ENCODE results near the gene B3GALT5.

The B3GALT5 gene

DNA sequence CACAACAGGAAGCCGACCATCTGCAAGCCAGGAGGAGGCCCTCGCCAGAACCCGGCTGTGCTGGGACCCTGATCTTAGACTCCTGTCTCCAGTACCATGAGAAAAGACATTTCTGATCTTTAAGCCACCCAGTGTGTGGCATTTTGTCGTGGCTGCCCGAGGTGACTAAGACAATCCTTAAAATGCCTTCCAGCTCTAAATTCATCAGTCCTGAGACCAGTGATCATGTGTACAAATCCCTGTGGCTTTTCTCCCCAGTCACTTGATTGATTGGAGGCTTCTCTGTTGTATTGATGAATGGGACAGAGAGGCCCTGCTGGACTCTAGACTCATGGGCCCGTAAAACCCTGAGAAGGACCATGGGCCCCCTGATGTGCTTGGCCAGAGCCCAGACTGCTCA is 36.1 kb downstream of the B3GALT5 start:
- DNase-seq = no peak

- DNase-seq = no peak
These were observed 36.8 kb downstream of the B3GALT5 start for GRCh38 chr21:39649526-39649925.

- DNase-seq = no peak
These were observed 37.6 kb downstream of the B3GALT5 start for GRCh38 chr21:39650306-39650705.

DNA sequence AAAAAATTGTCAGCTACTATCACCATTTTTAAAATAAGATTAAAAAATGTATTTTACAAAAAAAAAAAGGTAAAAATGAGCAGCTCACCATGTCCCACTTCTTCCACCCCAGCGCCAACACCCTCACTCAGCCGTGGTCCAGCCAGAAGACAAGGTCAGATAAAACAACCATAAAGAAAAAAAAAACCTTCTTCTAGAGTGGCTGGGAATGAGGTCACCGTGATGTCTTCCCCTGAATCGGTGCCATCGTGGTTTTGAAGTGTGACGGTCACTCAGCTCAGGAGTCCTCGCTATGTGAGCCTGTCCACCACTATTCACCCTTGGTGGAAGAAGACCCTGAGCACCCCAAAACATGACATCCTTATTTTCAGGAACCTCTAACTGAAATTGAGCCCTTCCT is 38.1 kb downstream of the B3GALT5 start:
- DNase-seq = no peak

DNA sequence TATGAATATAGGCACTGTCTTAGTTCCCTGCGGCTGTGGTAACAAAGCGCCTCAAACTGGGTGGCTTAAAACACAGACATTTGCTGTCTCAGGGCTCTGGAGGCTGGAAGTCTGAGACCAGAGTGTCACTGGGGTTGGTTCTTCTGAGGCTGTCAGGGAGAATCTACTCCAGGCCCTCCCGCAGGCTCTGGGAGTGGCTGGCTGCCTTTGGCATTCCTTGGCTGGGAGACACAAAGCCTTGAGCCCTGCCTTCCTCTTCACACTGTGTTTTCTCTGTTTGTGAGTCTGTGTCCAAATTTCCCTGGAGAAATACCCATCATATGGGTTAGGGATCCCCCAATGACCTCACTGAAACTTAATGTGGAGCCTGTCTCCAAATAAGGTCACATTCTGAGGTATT is 38.5 kb downstream of the B3GALT5 start:
- peak; percentile 21 for DNase-seq

DNA sequence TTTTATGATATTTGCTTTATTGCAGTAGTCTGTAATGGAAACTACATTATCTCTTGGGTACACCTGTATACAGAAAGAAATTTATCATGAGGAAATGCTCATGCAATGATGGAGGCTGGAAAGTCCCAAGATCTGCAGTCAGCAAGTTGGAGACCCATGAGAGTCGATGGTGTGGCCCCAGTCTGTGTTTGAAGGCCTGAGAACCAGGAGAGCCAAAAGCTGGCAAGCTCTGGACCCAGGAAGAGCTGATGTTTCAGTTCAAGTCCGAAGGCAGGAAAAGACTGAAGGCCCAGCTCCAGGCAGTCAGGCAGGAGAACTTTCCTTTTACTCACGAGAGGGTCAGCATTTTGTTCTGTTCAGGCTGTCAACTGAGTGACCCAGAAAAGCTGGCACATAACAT is 42.2 kb downstream of the B3GALT5 start:
- DNase-seq = no peak

GRCh38 chr21:39655589-39655988 is 42.8 kb downstream of the B3GALT5 start:
- DNase-seq = no peak

GRCh38 chr21:39656209-39656608 is 43.5 kb downstream of the B3GALT5 start:
- no peak for DNase-seq

DNA sequence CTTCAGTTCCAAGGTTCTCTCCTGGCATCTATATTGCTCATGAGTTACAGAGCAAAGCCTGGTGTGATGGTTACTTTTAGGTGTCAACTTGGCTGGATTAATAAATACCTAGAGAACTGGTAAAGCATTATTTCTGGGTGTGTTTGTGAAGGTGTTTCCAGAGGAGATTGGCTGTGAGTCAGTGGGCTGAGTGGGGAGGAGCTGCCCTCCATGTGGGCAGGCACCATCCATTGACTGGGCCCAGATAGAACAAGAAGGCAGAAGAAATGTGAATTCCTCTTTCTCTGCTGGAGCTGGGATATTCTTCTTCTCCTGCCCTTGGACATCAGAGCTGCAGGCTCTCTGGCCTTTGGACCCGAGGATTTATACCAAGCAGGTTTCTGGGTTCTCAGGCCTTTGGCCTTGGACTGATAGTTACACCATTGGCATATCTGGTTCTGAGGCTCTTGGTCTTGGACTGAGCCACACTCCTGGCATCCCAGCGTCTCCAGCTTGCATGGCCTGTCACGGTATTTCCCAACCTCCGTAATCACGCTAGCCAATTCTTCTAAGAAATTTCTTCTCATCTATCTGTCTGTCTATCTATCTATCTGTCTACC is 44.5 kb downstream of the B3GALT5 start:
- no peak for DNase-seq

DNA sequence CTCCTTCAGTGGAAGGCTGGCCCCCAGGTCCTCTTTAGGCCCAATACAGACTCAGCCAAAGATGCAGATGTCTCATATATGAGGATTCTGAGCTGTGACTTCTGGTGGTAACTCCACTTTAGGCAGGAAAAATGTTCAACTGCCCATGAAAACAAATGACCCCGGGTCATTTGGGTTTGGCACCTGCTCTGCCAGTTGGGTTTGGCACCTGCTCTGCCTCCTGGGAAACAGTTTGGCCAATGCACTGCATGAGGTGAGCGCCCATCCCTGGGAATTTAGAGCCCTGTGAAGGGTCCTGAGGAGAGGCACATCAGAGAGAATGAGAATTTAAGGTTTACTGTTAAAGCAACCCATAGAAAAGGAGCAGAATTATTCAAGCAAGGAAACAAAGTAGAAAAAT is 45.3 kb downstream of the B3GALT5 start:
- DNase-seq = no peak

DNA sequence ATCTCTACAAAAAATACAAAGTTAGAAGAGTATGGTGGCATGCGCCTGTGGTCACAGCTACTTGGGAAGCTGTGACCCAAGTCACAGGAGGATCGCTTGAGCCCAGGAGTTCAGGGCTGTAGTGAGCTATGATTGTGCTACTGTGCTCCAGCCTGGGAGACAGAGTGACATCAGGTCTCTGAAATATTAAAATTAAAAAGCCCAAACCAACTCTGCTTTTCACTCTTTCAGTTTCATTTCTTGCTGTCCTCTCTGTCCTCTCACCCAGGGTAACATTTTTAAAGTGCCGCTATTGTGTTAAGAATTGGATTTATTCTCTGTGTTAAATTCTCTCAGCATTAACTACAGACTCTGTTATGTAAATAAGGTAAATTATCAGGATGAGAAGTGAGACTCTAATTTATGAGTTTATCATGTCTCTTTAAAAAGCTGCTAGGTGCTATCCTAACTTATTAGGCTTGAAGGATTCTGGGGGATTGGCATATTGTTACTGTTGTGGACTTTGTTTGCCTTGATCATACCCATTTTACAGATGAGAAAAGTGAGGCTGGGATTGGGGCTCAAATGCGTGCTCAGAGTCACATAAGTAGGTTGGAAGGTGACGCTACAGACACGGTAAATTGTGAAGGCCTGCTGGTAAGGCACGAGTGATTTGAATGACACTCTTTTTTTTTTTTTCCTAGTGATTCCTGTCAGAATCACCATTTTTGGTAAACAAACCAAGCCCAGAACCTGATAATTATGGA is 46.5 kb downstream of the B3GALT5 start:
- no peak for DNase-seq

- DNase-seq = peak; percentile 88
These were observed 47.6 kb downstream of the B3GALT5 start for GRCh38 chr21:39660191-39660980.

DNA sequence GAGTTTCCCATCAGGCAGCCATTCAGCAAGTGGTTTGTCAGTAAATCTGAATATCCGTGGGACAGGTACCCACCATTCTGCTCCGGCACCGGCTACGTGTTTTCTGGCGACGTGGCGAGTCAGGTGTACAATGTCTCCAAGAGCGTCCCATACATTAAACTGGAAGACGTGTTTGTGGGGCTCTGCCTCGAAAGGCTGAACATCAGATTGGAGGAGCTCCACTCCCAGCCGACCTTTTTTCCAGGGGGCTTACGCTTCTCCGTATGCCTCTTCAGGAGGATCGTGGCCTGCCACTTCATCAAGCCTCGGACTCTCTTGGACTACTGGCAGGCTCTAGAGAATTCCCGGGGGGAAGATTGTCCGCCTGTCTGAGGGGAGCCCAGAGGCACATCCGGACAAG is 48.4 kb downstream of the B3GALT5 start:
- no peak for DNase-seq

- DNase-seq = no peak
These were observed 49.0 kb downstream of the B3GALT5 start for GRCh38 chr21:39661740-39662139.

GRCh38 chr21:39662411-39662953 is 49.7 kb downstream of the B3GALT5 start:
- DNase-seq = no peak

DNA sequence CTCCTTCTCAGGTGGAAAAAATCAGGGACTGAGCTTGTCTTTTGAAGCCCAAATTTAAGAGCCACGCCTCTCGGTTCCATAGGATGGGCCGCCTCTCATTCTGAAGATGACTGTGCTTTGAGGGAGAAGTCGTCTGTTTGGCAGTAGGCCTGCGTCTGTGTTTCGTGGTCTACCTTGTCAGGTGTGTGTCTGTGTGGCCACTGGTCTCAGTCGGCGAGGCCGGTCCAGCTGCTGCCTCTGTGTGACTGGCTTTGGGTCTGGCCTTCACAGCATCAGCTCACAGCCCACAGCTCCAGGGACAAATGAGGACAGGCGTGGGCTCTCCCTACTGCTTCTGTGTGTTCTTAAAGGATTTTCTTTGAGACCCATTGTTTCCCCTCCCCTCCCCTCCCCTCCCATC is 50.3 kb downstream of the B3GALT5 start:
- no peak for DNase-seq

DNA sequence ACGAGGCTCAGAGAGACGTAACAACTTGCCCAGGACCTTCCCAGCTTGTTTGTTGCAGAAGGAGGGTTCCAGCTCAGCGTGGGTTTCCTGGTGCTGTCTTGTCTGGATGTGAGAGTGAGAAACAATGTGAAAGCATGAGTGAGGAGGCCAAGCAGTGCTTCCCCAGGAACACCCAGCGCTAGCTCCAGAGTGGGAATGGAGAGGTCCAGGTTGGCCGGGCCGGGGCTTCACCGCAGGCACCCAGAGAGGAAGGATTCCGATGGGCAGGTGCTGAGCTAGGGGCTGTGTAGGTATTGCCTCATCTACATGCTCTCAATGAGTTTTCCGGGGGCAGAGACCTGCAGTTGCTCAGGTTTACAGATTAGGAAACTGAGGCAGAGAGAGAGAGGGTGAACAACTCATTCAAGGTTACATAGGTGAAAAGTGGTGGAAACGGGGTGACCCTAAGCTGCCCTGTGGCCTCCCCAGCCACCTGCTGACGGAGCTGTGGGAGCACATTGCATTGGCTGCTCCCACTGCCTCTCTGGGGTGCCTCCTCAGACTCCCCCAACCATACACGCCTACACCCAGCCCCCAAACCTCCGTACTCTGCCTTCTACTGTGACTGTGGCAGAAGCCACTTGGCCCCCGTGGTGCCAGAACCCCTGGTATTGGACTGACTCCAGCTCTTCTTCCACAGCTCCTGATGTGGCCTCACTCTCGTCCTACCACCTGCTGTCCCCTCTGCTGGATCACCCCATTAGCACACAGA is 51.2 kb downstream of the B3GALT5 start:
- DNase-seq = no peak

- DNase-seq = no peak
These were observed 51.8 kb downstream of the B3GALT5 start for GRCh38 chr21:39664586-39664985.

GRCh38 chr21:39666026-39666425 is 53.3 kb downstream of the B3GALT5 start:
- no peak for DNase-seq

DNA sequence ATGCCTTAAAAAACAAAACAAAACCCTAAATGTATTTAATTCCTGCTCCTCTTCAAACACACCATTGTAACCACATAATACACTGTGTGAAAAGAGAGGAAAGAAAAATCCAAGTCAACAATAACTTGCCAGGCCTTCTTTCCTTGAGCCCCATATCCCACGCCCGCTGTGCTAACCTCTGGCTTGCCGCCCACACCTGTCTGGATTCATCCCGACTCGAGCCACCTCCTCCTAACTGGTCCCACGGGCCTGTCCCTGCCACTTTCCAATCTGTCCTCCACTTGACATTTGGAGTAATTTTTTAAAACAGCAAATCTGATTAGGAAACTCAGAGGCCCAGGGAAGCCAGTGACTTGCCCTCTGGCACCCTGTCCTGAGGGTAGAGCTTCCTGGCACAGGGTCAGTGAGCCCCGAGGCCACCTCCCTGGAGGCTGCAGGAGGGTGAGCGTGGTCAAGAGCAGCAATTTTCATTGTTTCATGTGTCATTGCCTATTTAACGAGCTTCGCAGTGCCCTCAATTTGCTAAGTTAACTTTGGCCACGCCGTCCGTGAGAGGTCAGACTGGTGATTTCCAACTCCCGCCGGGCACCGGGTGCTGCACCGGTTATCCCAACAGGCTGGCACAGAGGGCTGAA is 54.1 kb downstream of the B3GALT5 start:
- DNase-seq = no peak

GRCh38 chr21:39667353-39667891 is 54.7 kb downstream of the B3GALT5 start:
- no peak for DNase-seq

DNA sequence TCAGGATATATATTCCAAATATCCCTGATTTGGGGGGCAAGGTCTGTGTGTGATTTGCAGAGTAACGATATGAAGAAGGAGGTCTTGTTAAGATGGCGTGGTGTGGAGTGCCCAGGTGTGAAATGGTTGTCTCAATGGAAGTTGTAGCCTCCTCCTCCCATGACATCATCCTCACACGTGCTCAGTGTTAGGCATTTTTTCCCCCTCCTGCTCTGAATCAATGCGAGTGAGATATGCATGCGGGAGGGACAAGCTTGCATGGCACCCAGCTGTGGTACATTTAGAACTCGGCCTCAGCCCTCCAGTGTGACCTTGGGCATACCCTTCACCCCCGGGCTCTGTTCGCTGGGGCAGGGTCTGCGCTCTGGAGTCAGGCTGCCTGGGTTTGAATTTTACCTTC is 55.6 kb downstream of the B3GALT5 start:
- DNase-seq = no peak
